Esophagus squamous epithelium (tissue), 4 donors: ENCODE results near the gene TTC39B.

ENCODE experiments used
- CTCF ChIP-seq, 6 experiments: fragments of 450-650 bp in 4 of 6; fragments of 200-600 bp in 2 of 6; sonication (generic) in 2 of 6; IDR thresholded peaks; one replicate each; pipeline ENCODE4 v1.5.1; 2016 to 2019; ENCODE audit warnings: antibody characterized with exemption in 6 of 6, mild to moderate bottlenecking in 4 of 6, moderate library complexity in 4 of 6
- POLR2A ChIP-seq, 4 donors: fragments of 450-650 bp; IDR thresholded peaks; one replicate each; pipeline ENCODE4 v1.6.1; 2017; ENCODE audit warnings: antibody characterized with exemption in 4 of 4, mild to moderate bottlenecking in 4 of 4, moderate library complexity in 3 of 4

DNA sequence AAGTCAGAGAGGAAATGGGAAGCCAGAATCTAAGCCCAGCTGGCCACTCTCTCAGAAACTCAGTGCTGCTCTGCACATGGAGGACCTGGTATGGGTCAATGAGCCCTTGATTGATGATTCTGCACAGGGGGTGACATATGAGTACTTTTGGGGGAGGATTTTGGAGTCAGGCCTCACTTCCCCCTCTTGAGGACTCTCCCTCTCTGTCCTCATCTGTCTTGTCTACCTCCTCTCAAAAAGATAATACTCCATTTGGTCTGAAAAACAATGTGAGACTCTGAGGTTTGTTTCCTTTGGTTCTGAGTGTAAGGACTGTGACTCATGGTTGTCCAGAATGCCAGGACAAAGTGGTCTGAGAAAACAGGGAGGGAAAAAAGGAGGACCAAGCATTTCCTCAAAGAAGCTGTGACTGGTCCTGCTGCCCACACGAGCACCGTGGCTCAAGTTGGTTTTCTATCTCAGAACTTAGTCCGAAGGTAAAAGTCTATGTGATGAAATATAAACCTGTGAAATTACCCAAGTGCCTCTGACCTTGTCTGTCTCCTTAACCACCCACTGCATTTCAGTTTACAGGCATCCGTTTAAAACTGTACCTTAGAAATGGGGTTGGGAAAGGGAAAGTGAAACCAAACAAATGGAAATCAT is 11.1 kb downstream of the TTC39B start:
- peak in 1 of 6 experiments; percentile 3 for TF ChIP-seq CTCF (IDR thresholded peaks at IDR 0.05)
- no peak for TF ChIP-seq POLR2A (IDR thresholded peaks at IDR 0.05)
